Measurements from ENCODE around the gene ZBTB16.

GRCh38 chr11:114015117-114015516 lies 44.4 kb upstream of the ZBTB16 start:
- no peak for TF ChIP-seq CTCF (IDR thresholded peaks at IDR 0.05; ENCODE audit: low read depth, low read length)
- TF ChIP-seq MYC (IDR thresholded peaks at IDR 0.05; ENCODE audit: low read depth, low read length): no peak
- TF ChIP-seq POLR2A (IDR thresholded peaks at IDR 0.05; ENCODE audit: extremely low read depth, insufficient read length): no peak

Measured in NB4 (cell line).